Activated T-helper 1 cell treated with anti-CD3 and anti-CD28 coated beads, Interleukin-12 subunit alpha, Interleukin-12 subunit beta, Interleukin-2, Interleukin-4 antibody, amounts not matched to agents 30 ng/mL and 10 ng/mL and 1 ng/mL, durations not matched to agents 14 hours and 24 hours and 36 hours (primary cell): Measurements from ENCODE around the gene SH3RF3. TPM values are rescaled to one million over a fixed set of nuclear protein-coding genes. Genes with fewer than 3 reads are reported as not detected.

Source experiments
- DNase-seq: peaks from one replicate; pipeline ENCODE4 v3.0.0; 2021; ENCODE audit warnings: low spot score
- H3K27ac Mint-ChIP-seq: one replicate; pipeline ENCODE4 v1.8.0; 2021; ENCODE audit warnings: mild to moderate bottlenecking, mixed read lengths
- H3K27me3 Mint-ChIP-seq: one replicate; pipeline ENCODE4 v1.8.0; 2022; ENCODE audit warnings: mild to moderate bottlenecking, moderate library complexity, mixed read lengths; ENCODE audit not compliant: insufficient read depth
- H3K36me3 Mint-ChIP-seq: one replicate; pipeline ENCODE4 v1.8.0; 2021; ENCODE audit warnings: low read depth, mixed read lengths
- H3K4me1 Mint-ChIP-seq: one replicate; pipeline ENCODE4 v1.8.0; 2021; ENCODE audit warnings: low read depth, mixed read lengths
- H3K4me3 Mint-ChIP-seq: one replicate; pipeline ENCODE4 v1.8.0; 2021; ENCODE audit warnings: mild to moderate bottlenecking, moderate library complexity, mixed read lengths
- H3K9me3 Mint-ChIP-seq: one replicate; pipeline ENCODE4 v1.8.0; 2021; ENCODE audit warnings: mixed read lengths
- intact Hi-C: fragments of 100-400 bp; cut with micrococcal nuclease; formaldehyde crosslinking; loops from one replicate; pipeline ENCODE4 v1.15.1; 2024
- total RNA-seq: library from RNA; stranded (reverse); gene quantifications from 2 replicates; pipeline ENCODE4 v1.2.3, GENCODE V29; 2022

The SH3RF3 gene
- total RNA-seq, 1 donor from 2014 or later = 0.39 TPM

- no peaks in the 10 kb centered on the region for H3K9me3 Mint-ChIP-seq
- H3K4me1 Mint-ChIP-seq = no peaks in the 10 kb centered on the region
- no peak overlapping the region for H3K4me3 Mint-ChIP-seq
- H3K36me3 Mint-ChIP-seq = no peaks in the 10 kb centered on the region
- intact Hi-C loops = no loop called here
- no peak for DNase-seq
- no peak overlapping the region for H3K27ac Mint-ChIP-seq
- peaks cover 6% of the 10 kb centered on the region for H3K27me3 Mint-ChIP-seq
Observed at GRCh38 chr2:109372171-109372568, 243.2 kb downstream of the SH3RF3 start.

GRCh38 chr2:109372614-109373013 is 243.6 kb downstream of the SH3RF3 start:
- H3K36me3 Mint-ChIP-seq = no peaks in the 10 kb centered on the region
- no peaks in the 10 kb centered on the region for H3K4me1 Mint-ChIP-seq
- no peak overlapping the region for H3K4me3 Mint-ChIP-seq
- DNase-seq = no peak
- H3K27ac Mint-ChIP-seq = no peak overlapping the region
- no peaks in the 10 kb centered on the region for H3K9me3 Mint-ChIP-seq
- H3K27me3 Mint-ChIP-seq = peaks cover 4% of the 10 kb centered on the region
- intact Hi-C loops = no loop called here

- no peaks in the 10 kb centered on the region for H3K36me3 Mint-ChIP-seq
- H3K27me3 Mint-ChIP-seq = peaks cover 2% of the 10 kb centered on the region
- H3K27ac Mint-ChIP-seq = no peak overlapping the region
- H3K9me3 Mint-ChIP-seq = no peaks in the 10 kb centered on the region
- DNase-seq = no peak
- H3K4me1 Mint-ChIP-seq = no peaks in the 10 kb centered on the region
- no peak overlapping the region for H3K4me3 Mint-ChIP-seq
- intact Hi-C loops = no loop called here
Observed at GRCh38 chr2:109373791-109374547, 245.0 kb downstream of the SH3RF3 start.

- H3K4me1 Mint-ChIP-seq = no peaks in the 10 kb centered on the region
- H3K36me3 Mint-ChIP-seq = no peaks in the 10 kb centered on the region
- peaks cover 2% of the 10 kb centered on the region for H3K27me3 Mint-ChIP-seq
- H3K9me3 Mint-ChIP-seq = no peaks in the 10 kb centered on the region
- intact Hi-C loops = no loop called here
- H3K27ac Mint-ChIP-seq = no peak overlapping the region
- DNase-seq = no peak
- no peak overlapping the region for H3K4me3 Mint-ChIP-seq
Observed at GRCh38 chr2:109374548-109375130, 245.6 kb downstream of the SH3RF3 start.

GRCh38 chr2:109375131-109375561 is 246.1 kb downstream of the SH3RF3 start:
- no peak overlapping the region for H3K4me3 Mint-ChIP-seq
- intact Hi-C loops = no loop called here
- no peaks in the 10 kb centered on the region for H3K9me3 Mint-ChIP-seq
- no peaks in the 10 kb centered on the region for H3K4me1 Mint-ChIP-seq
- H3K27ac Mint-ChIP-seq = no peak overlapping the region
- DNase-seq = no peak
- peaks cover 2% of the 10 kb centered on the region for H3K27me3 Mint-ChIP-seq
- no peaks in the 10 kb centered on the region for H3K36me3 Mint-ChIP-seq

GRCh38 chr2:109375656-109376055 is 246.7 kb downstream of the SH3RF3 start:
- Mint-ChIP-seq H3K4me1 (no peaks in the 10 kb centered on the region), H3K27ac (no peak overlapping the region), H3K27me3 (peaks cover 2% of the 10 kb centered on the region), H3K4me3 (no peak overlapping the region), H3K9me3 (no peaks in the 10 kb centered on the region), H3K36me3 (no peaks in the 10 kb centered on the region)
- intact Hi-C loops = no loop called here
- no peak for DNase-seq

GRCh38 chr2:109376115-109376514 is 247.1 kb downstream of the SH3RF3 start:
- Mint-ChIP-seq H3K27me3 (peaks cover 2% of the 10 kb centered on the region), H3K4me1 (no peaks in the 10 kb centered on the region), H3K27ac (no peak overlapping the region), H3K4me3 (no peak overlapping the region), H3K9me3 (no peaks in the 10 kb centered on the region), H3K36me3 (no peaks in the 10 kb centered on the region)
- DNase-seq = no peak
- intact Hi-C loops = no loop called here

GRCh38 chr2:109376796-109377495 is 247.9 kb downstream of the SH3RF3 start:
- H3K27me3 Mint-ChIP-seq = no peaks in the 10 kb centered on the region
- H3K36me3 Mint-ChIP-seq = no peaks in the 10 kb centered on the region
- intact Hi-C loops = no loop called here
- no peaks in the 10 kb centered on the region for H3K9me3 Mint-ChIP-seq
- no peak for DNase-seq
- no peak overlapping the region for H3K4me3 Mint-ChIP-seq
- H3K4me1 Mint-ChIP-seq = no peaks in the 10 kb centered on the region
- no peak overlapping the region for H3K27ac Mint-ChIP-seq

GRCh38 chr2:109377976-109378375 is 249.0 kb downstream of the SH3RF3 start:
- Mint-ChIP-seq H3K4me1 (no peaks in the 10 kb centered on the region), H3K27ac (no peak overlapping the region), H3K9me3 (no peaks in the 10 kb centered on the region), H3K4me3 (no peak overlapping the region), H3K27me3 (no peaks in the 10 kb centered on the region), H3K36me3 (no peaks in the 10 kb centered on the region)
- DNase-seq = no peak
- intact Hi-C loops = no loop called here

- intact Hi-C loops = no loop called here
- Mint-ChIP-seq H3K36me3 (no peaks in the 10 kb centered on the region), H3K9me3 (no peaks in the 10 kb centered on the region), H3K4me3 (no peak overlapping the region), H3K27me3 (no peaks in the 10 kb centered on the region), H3K27ac (no peak overlapping the region), H3K4me1 (no peaks in the 10 kb centered on the region)
- DNase-seq = no peak
Observed at GRCh38 chr2:109378682-109379081, 249.7 kb downstream of the SH3RF3 start.

GRCh38 chr2:109379507-109379906 is 250.5 kb downstream of the SH3RF3 start:
- no peaks in the 10 kb centered on the region for H3K9me3 Mint-ChIP-seq
- H3K4me3 Mint-ChIP-seq = no peak overlapping the region
- no peak overlapping the region for H3K27ac Mint-ChIP-seq
- no peak for DNase-seq
- intact Hi-C loops = no loop called here
- H3K27me3 Mint-ChIP-seq = no peaks in the 10 kb centered on the region
- no peaks in the 10 kb centered on the region for H3K4me1 Mint-ChIP-seq
- H3K36me3 Mint-ChIP-seq = no peaks in the 10 kb centered on the region

- intact Hi-C loops = no loop called here
- no peak for DNase-seq
- Mint-ChIP-seq H3K4me1 (no peaks in the 10 kb centered on the region), H3K27ac (no peak overlapping the region), H3K9me3 (no peaks in the 10 kb centered on the region), H3K4me3 (no peak overlapping the region), H3K27me3 (no peaks in the 10 kb centered on the region), H3K36me3 (no peaks in the 10 kb centered on the region)
Observed at GRCh38 chr2:109380502-109381326, 251.7 kb downstream of the SH3RF3 start.
